Bronchial epithelial cell (primary cell): Measurements from ENCODE around the gene SPRY4. TPM values are rescaled to one million over a fixed set of nuclear protein-coding genes. Genes with fewer than 3 reads are reported as not detected.
"Not testable (repeated sequence)": the region's sequence is repeated elsewhere in the genome, so short reads cannot be mapped to it uniquely, and the experiment has no call there.

Source experiments
- DNase-seq: peaks from one replicate; pipeline ENCODE4 v3.0.0-alpha.2; 2010; ENCODE audit warnings: low read depth
- FAIRE-seq: peaks from 2 replicates; lab custom pipeline; 2011; peaks lifted over from hg19 to GRCh38; lab: Jason Lieb, UNC
- H3K27me3 ChIP-seq: 2 replicates; pipeline ENCODE4 v1.5.1; 2011; ENCODE audit warnings: low read length; ENCODE audit not compliant: control insufficient read depth, insufficient read depth
- H3K36me3 ChIP-seq: 2 replicates; pipeline ENCODE4 v1.5.1; 2011; ENCODE audit warnings: low read length; ENCODE audit not compliant: control insufficient read depth, insufficient read depth
- H3K4me3 ChIP-seq: 2 replicates; pipeline ENCODE4 v1.5.1; 2011; ENCODE audit warnings: mild to moderate bottlenecking, low read depth, low read length, control low read depth
- total RNA-seq: library from RNA; depleted of rRNA; stranded (reverse); fragments of >200 nt; gene quantifications from 2 replicates; pipeline ENCODE4 v1.2.1, GENCODE V29; 2014
- TF ChIP-seq, protein P1 (sequence below): IDR thresholded peaks from 2 replicates; pipeline ENCODE4 v1.5.1; 2011; ENCODE audit warnings: mild to moderate bottlenecking, moderate library complexity, low read length, control low read depth, inconsistent platforms; ENCODE audit not compliant: insufficient read depth, severe bottlenecking

The SPRY4 gene
- total RNA-seq, 1 donor from 2014 or later: 1.3 TPM

DNA sequence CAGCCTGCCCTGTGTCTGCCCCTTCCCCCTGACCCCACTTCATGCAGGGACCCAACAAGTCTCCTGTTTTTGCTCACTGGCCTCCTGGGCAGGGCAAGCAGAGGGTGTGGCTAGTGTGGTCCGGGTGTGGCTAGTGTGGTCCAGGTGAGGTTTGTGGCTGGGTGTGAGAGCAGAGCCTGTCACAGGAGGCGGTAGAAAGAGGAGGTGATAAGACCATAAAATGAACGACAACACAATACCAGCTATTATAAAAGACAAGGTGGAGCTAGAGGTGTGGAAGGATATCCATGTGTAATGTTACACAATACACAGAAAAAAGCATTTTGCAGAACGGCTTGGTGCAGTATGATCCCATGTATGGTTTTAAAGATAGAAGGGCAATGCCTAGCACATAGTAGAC is 23.3 kb downstream of the SPRY4 start:
- no peaks in the 10 kb centered on the region for H3K36me3 ChIP-seq
- DNase-seq: no peak
- H3K27me3 ChIP-seq: no peaks in the 10 kb centered on the region
- TF ChIP-seq, protein P1, sequence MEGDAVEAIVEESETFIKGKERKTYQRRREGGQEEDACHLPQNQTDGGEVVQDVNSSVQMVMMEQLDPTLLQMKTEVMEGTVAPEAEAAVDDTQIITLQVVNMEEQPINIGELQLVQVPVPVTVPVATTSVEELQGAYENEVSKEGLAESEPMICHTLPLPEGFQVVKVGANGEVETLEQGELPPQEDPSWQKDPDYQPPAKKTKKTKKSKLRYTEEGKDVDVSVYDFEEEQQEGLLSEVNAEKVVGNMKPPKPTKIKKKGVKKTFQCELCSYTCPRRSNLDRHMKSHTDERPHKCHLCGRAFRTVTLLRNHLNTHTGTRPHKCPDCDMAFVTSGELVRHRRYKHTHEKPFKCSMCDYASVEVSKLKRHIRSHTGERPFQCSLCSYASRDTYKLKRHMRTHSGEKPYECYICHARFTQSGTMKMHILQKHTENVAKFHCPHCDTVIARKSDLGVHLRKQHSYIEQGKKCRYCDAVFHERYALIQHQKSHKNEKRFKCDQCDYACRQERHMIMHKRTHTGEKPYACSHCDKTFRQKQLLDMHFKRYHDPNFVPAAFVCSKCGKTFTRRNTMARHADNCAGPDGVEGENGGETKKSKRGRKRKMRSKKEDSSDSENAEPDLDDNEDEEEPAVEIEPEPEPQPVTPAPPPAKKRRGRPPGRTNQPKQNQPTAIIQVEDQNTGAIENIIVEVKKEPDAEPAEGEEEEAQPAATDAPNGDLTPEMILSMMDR: no peak
- no peak for FAIRE-seq
- no peak overlapping the region for H3K4me3 ChIP-seq

DNA sequence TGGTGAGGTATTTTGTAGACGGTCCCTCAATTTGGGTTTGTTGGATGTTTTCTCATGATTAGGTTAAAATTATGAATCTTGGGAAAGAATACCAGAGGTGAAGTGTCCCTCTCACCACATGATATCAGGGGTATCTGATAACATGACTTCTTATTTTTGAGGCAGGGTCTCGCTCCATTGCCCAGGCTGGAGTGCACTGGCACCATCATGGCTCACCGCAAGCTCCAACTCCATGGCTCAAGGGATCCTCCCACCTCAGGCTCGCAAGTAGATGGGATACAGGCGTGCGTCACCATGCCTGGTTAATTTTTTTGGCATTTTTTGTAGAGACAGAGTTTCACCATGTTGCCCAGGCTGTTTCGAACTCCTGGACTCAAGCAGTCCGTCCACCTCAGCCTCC is 24.1 kb downstream of the SPRY4 start:
- Histone ChIP-seq H3K36me3 (no peaks in the 10 kb centered on the region), H3K27me3 (no peaks in the 10 kb centered on the region), H3K4me3 (no peak overlapping the region)
- DNase-seq (no peak), FAIRE-seq (no peak)
- TF ChIP-seq, protein P1: no peak

DNA sequence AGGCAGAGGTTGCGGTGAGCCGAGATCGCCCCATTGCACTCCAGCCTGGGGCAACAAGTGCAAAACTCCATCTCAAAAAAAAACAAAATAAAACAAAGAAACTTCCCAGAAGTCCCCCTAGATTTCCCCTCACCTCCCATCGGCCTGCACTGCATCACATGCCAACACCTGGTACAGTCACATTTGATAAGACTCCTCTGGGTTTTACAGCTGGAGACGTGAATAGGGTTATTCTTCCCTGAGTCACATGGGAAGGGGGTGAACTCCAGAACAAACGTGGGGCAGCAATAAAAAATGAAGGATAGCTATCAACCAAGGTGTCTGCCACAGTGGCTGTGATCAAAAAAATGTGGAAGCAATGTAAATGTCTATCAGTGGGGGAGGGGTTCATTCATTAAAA is 26.0 kb downstream of the SPRY4 start:
- Histone ChIP-seq H3K36me3 (no peaks in the 10 kb centered on the region), H3K27me3 (no peaks in the 10 kb centered on the region), H3K4me3 (no peak overlapping the region)
- DNase-seq: no peak
- TF ChIP-seq, protein P1: no peak
- FAIRE-seq: no peak

DNA sequence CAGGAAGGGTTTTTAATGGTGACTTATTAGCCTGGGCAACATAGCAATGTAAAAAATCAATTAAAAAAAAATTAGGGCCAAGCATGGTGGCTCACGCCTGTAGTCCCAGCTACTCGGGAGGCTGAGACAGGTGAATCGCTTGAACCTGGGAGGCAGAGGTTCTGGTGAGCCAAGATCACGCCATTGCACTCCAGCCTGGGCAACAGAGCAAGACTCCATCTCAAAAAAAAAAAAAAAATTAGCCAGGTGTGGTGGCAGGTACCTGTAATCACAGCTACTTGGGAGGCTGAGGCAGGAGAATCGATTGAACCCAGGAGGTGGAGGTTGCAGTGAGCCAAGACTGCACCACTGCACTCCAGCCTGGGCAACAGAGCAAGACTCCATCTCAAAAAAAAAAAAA is 27.0 kb downstream of the SPRY4 start:
- not testable (repeated sequence) for DNase-seq, H3K36me3 ChIP-seq, H3K27me3 ChIP-seq, H3K4me3 ChIP-seq, FAIRE-seq

DNA sequence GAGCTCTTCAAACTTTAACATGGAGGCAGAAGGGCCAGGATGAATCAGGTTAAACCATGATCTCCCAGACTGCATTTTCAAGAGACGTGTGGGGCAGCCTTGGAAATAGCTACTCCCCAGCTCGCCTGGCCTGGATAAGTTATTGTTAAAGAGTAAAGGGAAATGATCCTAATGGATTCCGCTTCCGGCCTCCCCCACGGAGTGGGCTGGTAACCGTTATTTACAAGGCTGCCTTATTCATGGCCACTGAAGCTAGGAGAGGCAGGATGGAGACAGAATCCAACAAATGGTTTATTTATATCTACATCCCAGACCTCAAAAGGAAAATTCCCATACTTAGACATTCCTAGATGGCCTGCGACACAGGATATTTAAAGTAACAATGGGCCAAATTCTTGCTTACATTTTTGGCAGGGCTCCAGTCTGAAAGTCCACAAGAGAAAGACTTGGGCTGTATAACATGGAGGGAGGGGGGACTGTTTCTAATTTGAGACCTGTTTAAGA is 27.9 kb downstream of the SPRY4 start:
- DNase-seq (no peak), FAIRE-seq (no peak)
- TF ChIP-seq, protein P1: no peak
- no peaks in the 10 kb centered on the region for H3K27me3 ChIP-seq
- no peaks in the 10 kb centered on the region for H3K36me3 ChIP-seq
- no peak overlapping the region for H3K4me3 ChIP-seq

DNA sequence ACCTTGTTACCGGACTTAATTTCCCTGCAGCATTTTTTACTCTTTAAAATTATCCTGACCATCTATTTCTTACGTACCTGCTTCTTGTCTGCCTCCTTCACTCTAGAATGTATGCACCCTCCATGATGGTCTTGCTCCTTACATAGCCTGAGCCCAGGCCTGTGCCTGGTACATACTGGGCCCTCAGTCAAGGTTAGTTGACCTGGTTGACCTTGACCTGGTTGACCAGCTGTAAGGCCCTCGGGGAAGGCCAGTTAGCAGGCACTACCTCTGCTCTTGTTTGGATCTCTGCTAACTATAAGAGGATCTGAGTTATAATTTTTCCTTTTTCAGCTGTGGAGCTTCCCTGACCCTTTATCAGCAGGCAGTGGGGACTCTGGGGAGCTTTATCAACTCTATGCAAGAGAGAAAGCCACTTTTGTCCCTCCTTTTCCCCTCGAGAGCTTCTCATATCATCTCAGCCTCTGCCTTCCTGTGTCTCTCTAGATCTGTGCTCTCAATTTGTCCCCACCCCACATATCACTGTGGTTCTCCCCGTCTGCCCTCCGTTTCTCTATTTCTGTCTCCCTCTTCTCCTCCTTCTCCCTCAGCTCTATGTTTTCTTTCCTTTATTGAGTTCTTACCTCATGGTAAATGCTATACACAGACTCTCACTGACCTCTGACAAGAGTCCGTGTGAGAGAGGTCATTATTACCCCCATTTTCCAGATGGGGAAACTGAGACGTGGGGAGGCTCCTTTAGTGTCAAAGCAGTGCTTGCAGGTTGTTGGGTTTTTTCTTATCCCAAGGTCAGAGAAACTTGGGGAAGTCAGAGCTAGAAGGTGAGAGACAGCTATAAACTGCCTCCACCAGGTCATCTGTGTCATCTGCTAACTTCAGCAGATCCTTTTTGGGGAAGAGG is 28.6 kb downstream of the SPRY4 start:
- DNase-seq (no peak), FAIRE-seq (no peak)
- H3K4me3 ChIP-seq: no peak overlapping the region
- H3K27me3 ChIP-seq: no peaks in the 10 kb centered on the region
- TF ChIP-seq, protein P1: no peak
- H3K36me3 ChIP-seq: no peaks in the 10 kb centered on the region
